Stomach (tissue), 9 donors: ENCODE measurements around the gene SHCBP1L. TPM values are rescaled to one million over a fixed set of nuclear protein-coding genes. Genes with fewer than 3 reads are reported as not detected.

Source experiments
- DNase-seq, 2 donors: peaks; one replicate each; pipeline versions ENCODE4 v3.0.0 to v3.0.0-alpha.2; 2013 to 2019
- H3K27ac ChIP-seq, 5 donors: fragments of 200-600 bp in 4 of 5; sonication (generic) in 4 of 5; one replicate each; pipeline ENCODE4 v1.5.1; 2013 to 2019; ENCODE audit warnings: mild to moderate bottlenecking in 1 of 5, moderate library complexity in 1 of 5
- H3K27me3 ChIP-seq, 3 donors: fragments of 200-600 bp; sonication (generic); one replicate each; pipeline ENCODE4 v1.5.1; 2017 to 2019; ENCODE audit warnings: mixed run types in 1 of 3
- H3K36me3 ChIP-seq, 4 donors: fragments of 200-600 bp; sonication (generic); 1 replicate in 3 of 4; 2 replicates in 1 of 4; pipeline ENCODE4 v1.5.1; 2016 to 2019
- H3K4me1 ChIP-seq, 4 donors: fragments of 200-600 bp; sonication (generic); one replicate each; pipeline ENCODE4 v1.5.1; 2016 to 2019
- H3K4me3 ChIP-seq, 4 donors: fragments of 200-600 bp; sonication (generic) in 3 of 4; one replicate each; pipeline ENCODE4 v1.5.1; 2016 to 2019; ENCODE audit warnings: mild to moderate bottlenecking in 1 of 4
- H3K9me3 ChIP-seq, 4 donors: fragments of 200-600 bp; sonication (generic); one replicate each; pipeline ENCODE4 v1.5.1; 2016 to 2019
- CTCF ChIP-seq, 7 experiments: fragments of 450-650 bp in 4 of 7; fragments of 200-600 bp in 3 of 7; sonication (generic) in 3 of 7; IDR thresholded peaks; one replicate each; pipeline ENCODE4 v1.5.1; 2016 to 2019; ENCODE audit warnings: antibody characterized with exemption in 7 of 7, control low read depth in 2 of 7, mild to moderate bottlenecking in 1 of 7
- EP300 ChIP-seq: sonication (generic); formaldehyde crosslinking; IDR thresholded peaks from one replicate; pipeline ENCODE4 v1.6.1; 2017; ENCODE audit warnings: antibody characterized with exemption
- POLR2A ChIP-seq, 4 donors: fragments of 450-650 bp; IDR thresholded peaks; one replicate each; pipeline ENCODE4 v1.6.1; 2016; ENCODE audit warnings: antibody characterized with exemption in 4 of 4, control low read depth in 2 of 4, mild to moderate bottlenecking in 1 of 4, moderate library complexity in 1 of 4
- POLR2AphosphoS5 ChIP-seq, 3 donors: sonication (generic); formaldehyde crosslinking; IDR thresholded peaks; one replicate each; pipeline ENCODE4 v1.6.1; 2016; ENCODE audit warnings: antibody characterized with exemption in 3 of 3
- WGBS, 5 donors: extraction: QIAGEN DNeasy Blood & Tissue Kit in 3 of 5; methylation state at CpG; one replicate each; pipeline versions ENCODE4 v1.1.5 to v1.1.7; 2013 to 2018; 5-methylcytosine and 5-hydroxymethylcytosine counted together
- intact Hi-C: fragments of 100-400 bp; cut with DNase I; formaldehyde crosslinking; loops from one replicate; pipeline ENCODE4 v1.15.1; 2023; ENCODE audit warnings: low total_unique reads
- polyA plus RNA-seq, 3 donors: library from polyadenylated mRNA; stranded (reverse); fragments of 200-250 nt; gene quantifications; one replicate each; pipeline ENCODE4 v1.2.3, GENCODE V29; 2013
- total RNA-seq, 5 donors: library from RNA; depleted of rRNA; stranded (reverse); fragments of >200 nt; gene quantifications; one replicate each; pipeline versions ENCODE4 v1.1.0 to v1.2.3, GENCODE V29; 2014 to 2016
- donor health status: healthy with polysubstance abuse.
- donor health status: Bipolar disorder and iron deficiency.
- donor health status: healthy.

Gene SHCBP1L
- total and polyA plus RNA-seq, 8 donors: not detected

GRCh38 chr1:182863940-182864339, 89.0 kb downstream of the SHCBP1L start:
- intact Hi-C loops: no loop called here
- no peak for TF ChIP-seq CTCF (IDR thresholded peaks at IDR 0.05)
- TF ChIP-seq EP300: no peak
- no peak for TF ChIP-seq POLR2AphosphoS5 (IDR thresholded peaks at IDR 0.05)
- no peak for TF ChIP-seq POLR2A (IDR thresholded peaks at IDR 0.05)
- H3K4me3 ChIP-seq: no peak overlapping the region
- WGBS, 5 donors: 93 to 98% (median 97%) methylated on average over 5 of the region's 5 CpGs
- H3K27ac ChIP-seq: no peak overlapping the region
- peaks cover 62 to 100% (median 100%) of the 10 kb centered on the region in 4 donors for H3K36me3 ChIP-seq
- H3K27me3 ChIP-seq: no peaks in the 10 kb centered on the region
- H3K9me3 ChIP-seq: no peaks in the 10 kb centered on the region
- DNase-seq: no peak
- no peaks in the 10 kb centered on the region for H3K4me1 ChIP-seq

- Histone ChIP-seq H3K36me3 (peaks cover 63 to 100% (median 100%) of the 10 kb centered on the region in 4 donors), H3K4me3 (no peak overlapping the region), H3K27ac (no peak overlapping the region), H3K27me3 (no peaks in the 10 kb centered on the region), H3K4me1 (no peaks in the 10 kb centered on the region), H3K9me3 (no peaks in the 10 kb centered on the region)
- DNase-seq: no peak
- intact Hi-C loops: no loop called here
- WGBS, 5 donors: 90 to 95% (median 92%) methylated on average over 1 of the region's 1 CpG
- no peak for TF ChIP-seq EP300
- TF ChIP-seq CTCF (IDR thresholded peaks at IDR 0.05): no peak
- no peak for TF ChIP-seq POLR2AphosphoS5 (IDR thresholded peaks at IDR 0.05)
- TF ChIP-seq POLR2A (IDR thresholded peaks at IDR 0.05): no peak
Observed at GRCh38 chr1:182862827-182863226, 90.1 kb downstream of the SHCBP1L start.

GRCh38 chr1:182861994-182862393, 91.0 kb downstream of the SHCBP1L start:
- intact Hi-C loops: no loop called here
- Histone ChIP-seq H3K9me3 (no peaks in the 10 kb centered on the region), H3K36me3 (peaks cover 64 to 100% (median 100%) of the 10 kb centered on the region in 4 donors), H3K27me3 (no peaks in the 10 kb centered on the region), H3K4me3 (no peak overlapping the region), H3K4me1 (peaks cover 0 to 5% (median 0%) of the 10 kb centered on the region in 4 donors), H3K27ac (no peak overlapping the region)
- TF ChIP-seq EP300 (no peak), POLR2AphosphoS5 (IDR thresholded peaks at IDR 0.05) (no peak), CTCF (IDR thresholded peaks at IDR 0.05) (no peak)
- 88 to 95% (median 93%) methylated on average over 2 of the region's 2 CpGs for WGBS, 5 donors
- no peak for DNase-seq

GRCh38 chr1:182860658-182861057, 92.3 kb downstream of the SHCBP1L start:
- whole genome bisulfite sequencing, 5 donors: 80 to 91% (median 87%) methylated on average over 4 of the region's 4 CpGs

More at GRCh38 chr1:182860658-182861057, 92.3 kb downstream of the SHCBP1L start:
- no peak for TF ChIP-seq CTCF (IDR thresholded peaks at IDR 0.05)
- no peak for TF ChIP-seq POLR2AphosphoS5 (IDR thresholded peaks at IDR 0.05)
- TF ChIP-seq POLR2A (IDR thresholded peaks at IDR 0.05): no peak
- TF ChIP-seq EP300: no peak
- Histone ChIP-seq H3K36me3 (peaks cover 77 to 100% (median 100%) of the 10 kb centered on the region in 4 donors), H3K4me3 (no peak overlapping the region), H3K27me3 (no peaks in the 10 kb centered on the region), H3K27ac (no peak overlapping the region), H3K9me3 (no peaks in the 10 kb centered on the region), H3K4me1 (peaks cover 0 to 16% (median 0%) of the 10 kb centered on the region in 4 donors)
- intact Hi-C loops: no loop called here
- DNase-seq: no peak
